Fibroblast of mammary gland (primary cell): ENCODE measurements around the gene GRID2.

Experiments used
- DNase-seq: peaks from one replicate; pipeline ENCODE4 v3.0.0-alpha.2; 2010; ENCODE audit warnings: low read depth
- H3K4me3 ChIP-seq: 2 replicates; pipeline ENCODE4 v1.5.1; 2011; ENCODE audit warnings: low read depth, mild to moderate bottlenecking, low read length, moderate library complexity; ENCODE audit not compliant: control insufficient read depth
- CTCF ChIP-seq: conservative IDR thresholded peaks from 2 replicates; pipeline ENCODE4 v1.5.1; 2011; ENCODE audit warnings: low read depth, low read length, inconsistent platforms; ENCODE audit not compliant: control insufficient read depth, insufficient read depth

GRID2 gene

GRCh38 chr4:93649828-93650227, 1346.1 kb downstream of the GRID2 start:
- no peak for DNase-seq
- TF ChIP-seq CTCF, result no peak
- no peak overlapping the region for H3K4me3 ChIP-seq

GRCh38 chr4:93654211-93654610, 1350.4 kb downstream of the GRID2 start:
- no peak overlapping the region for H3K4me3 ChIP-seq
- no peak for TF ChIP-seq CTCF
- no peak for DNase-seq

- TF ChIP-seq CTCF, result no peak
- no peak overlapping the region for H3K4me3 ChIP-seq
- DNase-seq, result no peak
Measured at GRCh38 chr4:93657527-93657926, 1353.8 kb downstream of the GRID2 start.

- no peak overlapping the region for H3K4me3 ChIP-seq
- no peak for TF ChIP-seq CTCF
- DNase-seq, result no peak
Measured at GRCh38 chr4:93658443-93658842, 1354.7 kb downstream of the GRID2 start.

GRCh38 chr4:93659629-93660028, 1355.9 kb downstream of the GRID2 start:
- DNase-seq, result no peak
- no peak for TF ChIP-seq CTCF
- no peak overlapping the region for H3K4me3 ChIP-seq

GRCh38 chr4:93660036-93660435, 1356.3 kb downstream of the GRID2 start:
- no peak for DNase-seq
- no peak overlapping the region for H3K4me3 ChIP-seq
- TF ChIP-seq CTCF, result no peak

GRCh38 chr4:93670434-93670833, 1366.7 kb downstream of the GRID2 start:
- no peak for DNase-seq
- H3K4me3 ChIP-seq, result no peak overlapping the region
- no peak for TF ChIP-seq CTCF
